Measurements from ENCODE around the gene DNAAF3.

- TF ChIP-seq POLR2AphosphoS5 (IDR thresholded peaks at IDR 0.05) (no peak), CTCF (IDR thresholded peaks at IDR 0.05) (no peak)
These were observed 51.8 kb downstream of the DNAAF3 start for GRCh38 chr19:55114566-55115145.

Measured in esophagus muscularis mucosa (tissue), 3 donors.